Measurements from ENCODE around the gene PTCD1.

Gene PTCD1, protein sequence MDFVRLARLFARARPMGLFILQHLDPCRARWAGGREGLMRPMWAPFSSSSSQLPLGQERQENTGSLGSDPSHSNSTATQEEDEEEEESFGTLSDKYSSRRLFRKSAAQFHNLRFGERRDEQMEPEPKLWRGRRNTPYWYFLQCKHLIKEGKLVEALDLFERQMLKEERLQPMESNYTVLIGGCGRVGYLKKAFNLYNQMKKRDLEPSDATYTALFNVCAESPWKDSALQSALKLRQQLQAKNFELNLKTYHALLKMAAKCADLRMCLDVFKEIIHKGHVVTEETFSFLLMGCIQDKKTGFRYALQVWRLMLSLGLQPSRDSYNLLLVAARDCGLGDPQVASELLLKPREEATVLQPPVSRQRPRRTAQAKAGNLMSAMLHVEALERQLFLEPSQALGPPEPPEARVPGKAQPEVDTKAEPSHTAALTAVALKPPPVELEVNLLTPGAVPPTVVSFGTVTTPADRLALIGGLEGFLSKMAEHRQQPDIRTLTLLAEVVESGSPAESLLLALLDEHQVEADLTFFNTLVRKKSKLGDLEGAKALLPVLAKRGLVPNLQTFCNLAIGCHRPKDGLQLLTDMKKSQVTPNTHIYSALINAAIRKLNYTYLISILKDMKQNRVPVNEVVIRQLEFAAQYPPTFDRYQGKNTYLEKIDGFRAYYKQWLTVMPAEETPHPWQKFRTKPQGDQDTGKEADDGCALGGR

GRCh38 chr7:99438573-99439480, at the start of gene PTCD1, which contains the start of gene CPSF4:
Gene PTCD1 (minus strand): TSS chr7:99438798. CDS start chr7:99435242, 3,556 bp downstream.
Gene CPSF4 (plus strand): TSS chr7:99438943. CDS start chr7:99439083, 140 bp downstream.
- DNase-seq (ENCODE audit: low read depth in 2 of 2) = peak; percentile 85 to 88

DNA sequence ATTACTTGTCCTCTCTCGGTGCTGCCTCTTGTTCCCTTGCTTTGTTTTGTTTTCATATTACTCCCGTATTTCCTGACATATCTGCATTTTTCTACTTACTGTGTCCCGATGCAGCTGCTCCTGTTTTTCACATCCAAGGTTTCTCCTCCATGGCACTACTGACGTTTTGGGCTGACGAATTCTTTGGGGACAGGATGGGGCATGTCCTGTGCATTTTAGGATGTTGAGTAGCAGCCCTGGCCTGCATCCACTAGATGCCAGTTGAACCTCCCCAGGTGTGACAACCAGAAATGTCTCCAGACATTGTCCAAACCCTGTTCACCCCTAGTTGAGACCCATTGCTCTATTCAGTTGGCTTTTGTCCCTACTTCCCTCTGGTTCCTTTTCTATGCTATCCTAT, 46.5 kb upstream of the PTCD1 start:
- no peak for DNase-seq (ENCODE audit: low read depth in 2 of 2)

DNA sequence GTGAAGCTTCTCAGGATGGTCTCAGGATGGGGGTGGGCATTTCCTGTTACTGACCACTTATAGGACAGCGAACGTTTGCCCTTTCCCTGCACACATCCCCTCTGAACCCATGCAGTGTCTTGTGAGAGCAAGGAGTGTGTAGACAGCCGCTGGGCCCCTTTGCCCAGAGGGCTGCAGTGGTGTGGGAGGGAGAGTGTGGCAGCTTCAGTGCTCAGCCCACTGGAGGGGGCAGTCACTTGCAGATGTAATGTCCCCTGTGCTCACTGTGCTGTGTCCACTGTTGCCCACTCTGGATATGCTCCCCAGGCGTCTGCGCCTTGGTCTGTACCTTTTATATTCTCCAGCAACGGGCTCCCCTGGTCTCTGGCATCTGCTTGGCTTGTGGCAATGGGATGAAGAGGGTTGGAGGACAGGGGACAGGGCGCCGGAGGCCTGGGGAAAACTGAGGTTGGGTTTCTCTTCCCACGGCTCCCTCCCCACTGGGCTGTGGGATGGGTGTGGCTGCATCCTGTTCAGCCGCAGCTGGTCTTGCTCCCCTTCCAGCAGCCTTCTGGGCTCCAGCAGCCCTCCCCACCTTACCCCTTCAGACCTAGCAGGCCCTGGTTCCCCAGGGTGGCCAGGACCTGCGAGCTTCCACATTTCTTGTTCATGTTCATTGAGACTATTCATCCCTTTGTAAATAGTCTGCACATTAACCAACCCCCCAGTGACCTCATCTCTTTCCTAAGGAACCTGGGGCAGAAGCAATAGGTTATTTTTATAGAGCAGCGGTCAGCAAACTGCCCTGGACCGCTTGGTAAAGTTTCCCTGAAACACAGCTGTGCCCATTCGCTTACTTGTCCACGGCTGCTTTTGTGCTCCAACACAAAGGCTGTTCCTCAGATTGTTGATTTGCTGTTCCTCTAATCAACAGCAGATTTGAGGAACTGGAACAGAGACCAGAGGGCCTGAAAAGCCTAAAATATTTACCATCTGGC, 40.2 kb upstream of the PTCD1 start:
- DNase-seq (ENCODE audit: low read depth in 2 of 2) = no peak

- DNase-seq (ENCODE audit: low read depth in 2 of 2) = no peak
Measured at GRCh38 chr7:99476107-99476506, 37.5 kb upstream of the PTCD1 start.

- peak; percentile 29 to 33 for DNase-seq (ENCODE audit: low read depth in 2 of 2)
Measured at GRCh38 chr7:99473315-99473596, 34.7 kb upstream of the PTCD1 start.

DNA sequence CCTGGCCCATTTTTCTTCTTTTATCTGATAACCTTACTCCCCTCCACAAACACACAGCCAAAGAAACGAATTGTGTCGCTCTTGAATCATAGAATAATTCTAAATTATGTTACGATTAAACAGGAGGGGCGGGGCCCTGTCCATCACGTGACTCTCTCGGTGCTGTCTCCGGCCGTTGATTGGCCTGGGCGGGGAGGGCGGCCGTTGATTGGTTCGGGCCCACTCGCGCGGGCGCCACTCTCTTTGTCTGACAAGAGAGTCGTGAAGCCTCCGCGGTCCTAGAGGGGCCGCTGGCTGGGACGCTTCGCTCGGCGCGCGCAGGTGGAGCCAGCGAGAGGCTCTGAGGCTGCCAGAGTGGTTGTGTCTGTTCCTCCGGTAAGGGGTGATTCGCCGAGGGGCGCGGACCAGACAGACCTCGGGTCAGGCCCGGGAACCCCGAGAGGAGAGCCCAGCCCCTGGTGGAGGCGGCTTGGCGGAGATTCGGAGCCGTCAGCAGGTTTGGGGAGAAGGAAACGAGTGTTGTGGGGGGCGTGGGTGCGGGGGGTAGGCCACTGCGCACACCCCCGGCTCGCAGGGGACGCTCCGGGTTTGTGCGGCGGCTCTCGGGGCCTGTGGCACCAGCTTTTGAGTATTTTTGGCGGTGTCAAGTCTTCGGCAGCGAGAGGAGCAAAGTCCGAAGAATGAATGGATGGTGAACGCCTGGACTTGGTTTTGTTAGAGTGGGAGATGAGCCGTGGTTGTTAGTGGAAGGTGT, 34.1 kb upstream of the PTCD1 start, which contains the start of gene ZNF789:
TSS of gene ZNF789 (plus strand) at position 330 of the 754 bp plus-strand sequence. CDS start 3,567 bp downstream, outside the sequence.
- peak; percentile 90 to 91 for DNase-seq (ENCODE audit: low read depth in 2 of 2)

DNA sequence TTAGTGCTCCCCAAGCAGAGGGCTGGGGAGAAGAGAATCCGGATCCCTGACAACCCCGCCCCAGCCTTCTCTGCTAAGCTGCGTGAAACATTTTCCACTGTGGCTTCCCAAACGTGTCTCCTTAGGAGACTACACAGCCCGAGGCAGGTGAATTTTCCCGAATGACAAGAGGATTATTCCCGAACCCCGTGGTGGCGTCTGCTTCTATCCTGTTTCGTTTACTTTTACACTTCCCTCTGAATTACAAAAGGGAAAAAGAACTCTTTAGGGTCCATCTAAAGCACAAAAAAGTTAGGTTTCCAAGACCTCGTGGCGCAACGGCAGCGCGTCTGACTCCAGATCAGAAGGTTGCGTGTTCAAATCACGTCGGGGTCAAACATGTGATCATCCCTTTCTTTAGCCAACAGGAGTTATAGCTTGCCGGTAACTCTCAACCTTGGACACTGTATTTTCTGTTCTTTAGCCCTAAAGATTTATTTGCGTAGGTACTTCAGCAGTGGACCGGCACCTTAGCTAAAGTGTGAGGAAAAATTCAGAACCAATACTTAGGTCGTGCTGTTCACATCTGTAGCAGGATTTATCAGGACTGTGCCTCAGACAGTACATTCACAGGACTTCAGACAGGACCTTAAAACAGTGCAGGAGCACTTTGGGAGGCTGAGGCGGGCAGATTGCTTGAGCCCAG, 30.9 kb upstream of the PTCD1 start:
- no peak for DNase-seq (ENCODE audit: low read depth in 2 of 2)

DNA sequence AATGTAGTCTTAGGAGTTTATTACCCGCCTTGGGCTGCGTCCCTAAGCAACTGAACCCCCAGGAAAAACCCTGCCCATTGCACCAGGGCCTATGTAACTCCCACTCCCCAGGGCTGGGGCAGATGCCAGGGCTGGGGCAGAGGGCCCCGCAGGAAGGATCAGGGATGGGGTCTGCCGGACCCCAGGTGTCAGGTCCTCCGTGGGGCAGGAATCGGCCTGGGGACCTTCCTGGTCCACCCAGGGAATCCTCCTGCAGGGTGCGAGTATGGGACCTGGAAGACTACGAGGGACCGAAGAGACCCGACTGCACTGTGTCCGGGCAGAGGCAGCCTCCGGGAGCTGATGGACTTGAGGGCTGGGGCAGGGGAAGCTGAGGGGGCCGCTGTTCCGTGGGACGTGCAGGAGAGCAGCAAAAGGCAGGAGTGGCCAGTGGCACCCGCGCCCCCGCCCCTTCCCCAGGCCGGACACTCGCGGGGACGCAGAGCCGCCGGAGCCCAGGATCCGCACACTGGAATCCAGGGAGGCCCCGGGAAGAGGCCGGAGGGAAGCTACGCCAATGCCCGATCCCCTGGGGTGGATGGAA, 29.8 kb upstream of the PTCD1 start:
- no peak for DNase-seq (ENCODE audit: low read depth in 2 of 2)

GRCh38 chr7:99465421-99465768, 26.8 kb upstream of the PTCD1 start:
- DNase-seq (ENCODE audit: low read depth in 2 of 2) = no peak

- DNase-seq (ENCODE audit: low read depth in 2 of 2) = no peak
Measured at GRCh38 chr7:99461221-99461620, 22.6 kb upstream of the PTCD1 start.

GRCh38 chr7:99460651-99461050, 22.1 kb upstream of the PTCD1 start:
- DNase-seq (ENCODE audit: low read depth in 2 of 2) = no peak

GRCh38 chr7:99459087-99459486, 20.5 kb upstream of the PTCD1 start:
- no peak for DNase-seq (ENCODE audit: low read depth in 2 of 2)

- no peak for DNase-seq (ENCODE audit: low read depth in 2 of 2)
Measured at GRCh38 chr7:99457650-99458493, 19.3 kb upstream of the PTCD1 start.

DNA sequence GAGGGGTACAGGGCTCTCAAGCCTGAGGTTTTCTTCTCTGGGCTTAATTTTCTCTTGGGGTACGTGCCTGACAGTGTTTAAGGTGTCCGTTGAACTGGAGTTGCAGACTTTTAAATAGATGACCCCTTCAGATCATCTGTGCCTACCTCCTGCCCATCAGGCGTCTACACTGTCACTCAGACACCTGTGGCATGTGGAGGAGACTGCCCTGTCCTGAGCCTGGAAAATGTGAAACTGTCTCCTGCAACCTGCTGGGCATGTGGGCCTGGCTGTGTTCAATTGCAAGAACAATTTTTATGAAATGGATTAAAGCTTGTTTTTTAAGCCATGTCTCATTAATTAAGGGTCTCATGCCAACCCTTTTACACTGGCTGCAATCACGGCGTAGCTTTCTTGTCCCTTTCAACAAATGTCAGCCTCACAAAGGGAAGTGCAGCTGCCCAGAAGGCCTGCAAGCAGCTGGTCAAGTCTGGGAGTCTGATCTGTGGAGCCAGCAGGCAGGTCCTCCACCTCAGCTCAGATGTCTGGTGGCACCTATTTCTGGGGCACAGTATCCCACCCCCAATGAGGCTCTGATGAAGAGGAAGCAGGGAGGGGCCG, 18.6 kb upstream of the PTCD1 start:
- no peak for DNase-seq (ENCODE audit: low read depth in 2 of 2)

GRCh38 chr7:99456288-99456687, 17.7 kb upstream of the PTCD1 start:
- no peak for DNase-seq (ENCODE audit: low read depth in 2 of 2)

- DNase-seq (ENCODE audit: low read depth in 2 of 2) = no peak
Measured at GRCh38 chr7:99455874-99456273, 17.3 kb upstream of the PTCD1 start.

- DNase-seq (ENCODE audit: low read depth in 2 of 2) = no peak
Measured at GRCh38 chr7:99453105-99453504, 14.5 kb upstream of the PTCD1 start.

GRCh38 chr7:99452541-99452940, 13.9 kb upstream of the PTCD1 start:
- DNase-seq (ENCODE audit: low read depth in 2 of 2) = no peak
